ENCODE data around the gene CYLD. TPM values are rescaled to one million over a fixed set of nuclear protein-coding genes. Genes with fewer than 3 reads are reported as not detected.

Gene CYLD
- total and polyA plus RNA-seq, 2 donors from 2014 or later, result 8.9 to 48.0 TPM

- H3K27me3 ChIP-seq (ENCODE audit: control insufficient read depth, insufficient read depth, low read length), result no peaks in the 10 kb centered on the region
- TF ChIP-seq CTCF (IDR thresholded peaks at IDR 0.05; ENCODE audit: borderline replicate concordance, extremely low read depth, insufficient read depth), result no peak
- no peak for DNase-seq
- intact Hi-C loops (cut with DNase I), result no loop called here
- no peak overlapping the region for H3K4me3 ChIP-seq (ENCODE audit: low read length in 3 of 3)
- no peak overlapping the region for H3K9ac ChIP-seq (ENCODE audit: low read length in 3 of 3)
- no peaks in the 10 kb centered on the region for H3K4me1 ChIP-seq (ENCODE audit: control insufficient read depth in 2 of 3, insufficient read depth in 2 of 3, low read depth in 1 of 3, low read length in 3 of 3)
- H3K36me3 ChIP-seq (ENCODE audit: control insufficient read depth in 2 of 3, insufficient read depth in 3 of 3, low read length in 3 of 3), result no peaks in the 10 kb centered on the region
- H3K27ac ChIP-seq (ENCODE audit: low read depth in 2 of 2, low read length in 2 of 2), result no peak overlapping the region
- no peak for FAIRE-seq
- no peaks in the 10 kb centered on the region for H3K9me3 ChIP-seq (ENCODE audit: control insufficient read depth in 2 of 3, insufficient read depth in 1 of 3, low read length in 3 of 3)
These were observed 22.2 kb upstream of the CYLD start for GRCh38 chr16:50719401-50720337.

- Histone ChIP-seq H3K36me3 (ENCODE audit: control insufficient read depth in 2 of 3, insufficient read depth in 3 of 3, low read length in 3 of 3) (no peaks in the 10 kb centered on the region), H3K27me3 (ENCODE audit: control insufficient read depth, insufficient read depth, low read length) (no peaks in the 10 kb centered on the region), H3K4me1 (ENCODE audit: control insufficient read depth in 2 of 3, insufficient read depth in 2 of 3, low read depth in 1 of 3, low read length in 3 of 3) (no peaks in the 10 kb centered on the region), H3K9ac (ENCODE audit: low read length in 3 of 3) (no peak overlapping the region), H3K4me3 (ENCODE audit: low read length in 3 of 3) (no peak overlapping the region), H3K27ac (ENCODE audit: low read depth in 2 of 2, low read length in 2 of 2) (no peak overlapping the region), H3K9me3 (ENCODE audit: control insufficient read depth in 2 of 3, insufficient read depth in 1 of 3, low read length in 3 of 3) (no peaks in the 10 kb centered on the region)
- no peak for TF ChIP-seq CTCF (IDR thresholded peaks at IDR 0.05; ENCODE audit: borderline replicate concordance, extremely low read depth, insufficient read depth)
- no peak for DNase-seq
- intact Hi-C loops (cut with DNase I), result no loop called here
- no peak for FAIRE-seq
These were observed 20.1 kb upstream of the CYLD start for GRCh38 chr16:50721549-50722404.

DNA sequence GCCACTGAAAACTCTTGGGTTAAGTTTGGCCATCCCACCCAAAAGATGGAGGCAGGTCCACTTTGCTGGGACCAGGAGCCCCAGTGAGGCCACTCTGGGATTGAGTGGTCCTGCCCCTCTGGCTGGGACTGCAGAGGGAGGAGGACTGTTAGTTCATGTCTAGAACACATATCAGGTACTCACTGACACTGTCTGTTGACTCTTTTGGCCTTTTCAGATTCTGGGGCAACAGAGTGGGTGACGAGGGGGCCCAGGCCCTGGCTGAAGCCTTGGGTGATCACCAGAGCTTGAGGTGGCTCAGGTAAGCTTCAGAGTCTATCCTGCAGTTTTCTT lies 19.5 kb upstream of the CYLD start:
- Histone ChIP-seq H3K27ac (ENCODE audit: low read depth in 2 of 2, low read length in 2 of 2) (no peak overlapping the region), H3K9ac (ENCODE audit: low read length in 3 of 3) (no peak overlapping the region), H3K36me3 (ENCODE audit: control insufficient read depth in 2 of 3, insufficient read depth in 3 of 3, low read length in 3 of 3) (no peaks in the 10 kb centered on the region), H3K4me3 (ENCODE audit: low read length in 3 of 3) (no peak overlapping the region), H3K4me1 (ENCODE audit: control insufficient read depth in 2 of 3, insufficient read depth in 2 of 3, low read depth in 1 of 3, low read length in 3 of 3) (no peaks in the 10 kb centered on the region), H3K27me3 (ENCODE audit: control insufficient read depth, insufficient read depth, low read length) (no peaks in the 10 kb centered on the region), H3K9me3 (ENCODE audit: control insufficient read depth in 2 of 3, insufficient read depth in 1 of 3, low read length in 3 of 3) (no peaks in the 10 kb centered on the region)
- no peak for TF ChIP-seq CTCF (IDR thresholded peaks at IDR 0.05; ENCODE audit: borderline replicate concordance, extremely low read depth, insufficient read depth)
- intact Hi-C loops (cut with DNase I), result no loop called here
- DNase-seq (no peak), FAIRE-seq (no peak)
